Measurements from ENCODE around the gene HIF1AN.

Gene HIF1AN

GRCh38 chr10:100519311-100520051, 16.3 kb upstream of the HIF1AN start, which contains the start of gene SEC31B:
TSS of gene SEC31B (minus strand) at chr10:100519861. CDS start at chr10:100516952, 2,909 bp downstream.
- FAIRE-seq (no peak), DNase-seq (ENCODE audit: insufficient read length, low spot score) (no peak)
- TF ChIP-seq CTCF (IDR thresholded peaks at IDR 0.05; ENCODE audit: insufficient read depth, missing control alignments): no peak

DNA sequence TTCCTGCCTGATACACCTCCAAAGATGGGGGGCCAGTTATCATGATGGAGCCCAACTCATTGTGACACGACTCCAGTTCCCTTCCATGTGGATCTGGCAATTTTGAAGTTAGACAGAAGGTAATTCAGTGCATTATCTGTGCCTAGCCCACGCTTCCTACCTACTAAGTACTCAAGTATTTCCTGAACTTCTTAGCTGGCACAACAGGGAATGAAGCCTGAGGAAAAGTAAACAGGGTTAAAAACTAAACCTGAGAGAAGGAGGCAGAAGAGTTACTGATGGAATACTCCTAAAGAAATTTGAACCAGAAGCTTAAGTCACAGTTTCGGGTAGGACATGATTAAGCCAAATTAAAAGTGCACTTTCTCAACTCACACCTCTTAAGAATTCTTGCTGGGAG, 14.9 kb upstream of the HIF1AN start:
- no peak for DNase-seq (ENCODE audit: insufficient read length, low spot score)
- TF ChIP-seq CTCF (IDR thresholded peaks at IDR 0.05; ENCODE audit: insufficient read depth, missing control alignments): no peak
- FAIRE-seq: no peak

GRCh38 chr10:100522107-100522801, 13.5 kb upstream of the HIF1AN start:
- DNase-seq (ENCODE audit: insufficient read length, low spot score) (no peak), FAIRE-seq (no peak)
- no peak for TF ChIP-seq CTCF (IDR thresholded peaks at IDR 0.05; ENCODE audit: insufficient read depth, missing control alignments)

DNA sequence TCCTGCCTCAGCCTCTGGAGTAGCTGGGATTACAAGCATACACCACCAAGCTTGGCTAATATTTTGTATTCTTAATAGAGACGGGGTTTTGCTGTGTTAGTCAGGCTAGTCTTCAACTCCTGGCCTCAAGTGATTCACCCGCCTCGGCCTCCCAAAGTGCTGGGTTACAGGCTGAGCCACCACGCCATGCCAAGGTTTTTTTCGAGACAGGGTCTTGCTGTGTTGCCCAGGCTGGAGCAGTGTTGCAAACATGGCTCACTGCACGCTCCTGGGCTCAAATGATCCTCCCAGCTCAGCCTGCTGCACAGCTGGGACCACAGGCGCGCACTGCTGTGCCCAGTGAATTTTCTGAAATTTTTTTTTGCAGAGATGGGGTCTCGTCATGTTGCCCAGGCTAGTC, 12.8 kb upstream of the HIF1AN start:
- FAIRE-seq: no peak
- no peak for TF ChIP-seq CTCF (IDR thresholded peaks at IDR 0.05; ENCODE audit: insufficient read depth, missing control alignments)
- no peak for DNase-seq (ENCODE audit: insufficient read length, low spot score)

- no peak for TF ChIP-seq CTCF (IDR thresholded peaks at IDR 0.05; ENCODE audit: insufficient read depth, missing control alignments)
- FAIRE-seq: no peak
- no peak for DNase-seq (ENCODE audit: insufficient read length, low spot score)
These were observed 11.5 kb upstream of the HIF1AN start for GRCh38 chr10:100524206-100524605.

- FAIRE-seq (no peak), DNase-seq (ENCODE audit: insufficient read length, low spot score) (no peak)
- no peak for TF ChIP-seq CTCF (IDR thresholded peaks at IDR 0.05; ENCODE audit: insufficient read depth, missing control alignments)
These were observed 11.1 kb upstream of the HIF1AN start for GRCh38 chr10:100524638-100525037.

All from D721Med (cell line).